NCI-H510A (cell line): Measurements from ENCODE around the gene AKIRIN2.

ENCODE experiments used
- DNase-seq: peaks from one replicate; lab custom pipeline; 2025; lab: John Stamatoyannopoulos, UW

The AKIRIN2 gene

DNA sequence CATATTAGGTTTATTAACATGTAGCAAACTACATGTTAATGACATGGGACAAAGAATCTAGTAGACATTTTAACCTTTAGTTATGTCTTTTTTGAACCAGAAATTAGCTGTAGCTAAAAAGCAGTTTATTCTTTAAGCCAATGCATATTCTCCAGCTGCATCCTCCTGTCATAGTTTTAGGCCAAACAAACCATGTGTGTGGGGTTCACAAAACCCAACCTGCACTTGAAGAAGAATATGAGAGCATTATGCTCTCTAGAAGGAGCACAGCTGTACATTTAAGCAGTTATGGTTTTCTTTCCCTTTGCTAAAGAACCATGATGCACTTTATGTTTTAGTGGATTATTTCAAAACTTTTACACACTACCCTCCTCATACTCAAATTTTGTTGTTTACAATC, 46.2 kb downstream of the AKIRIN2 start:
- no peak for DNase-seq

DNA sequence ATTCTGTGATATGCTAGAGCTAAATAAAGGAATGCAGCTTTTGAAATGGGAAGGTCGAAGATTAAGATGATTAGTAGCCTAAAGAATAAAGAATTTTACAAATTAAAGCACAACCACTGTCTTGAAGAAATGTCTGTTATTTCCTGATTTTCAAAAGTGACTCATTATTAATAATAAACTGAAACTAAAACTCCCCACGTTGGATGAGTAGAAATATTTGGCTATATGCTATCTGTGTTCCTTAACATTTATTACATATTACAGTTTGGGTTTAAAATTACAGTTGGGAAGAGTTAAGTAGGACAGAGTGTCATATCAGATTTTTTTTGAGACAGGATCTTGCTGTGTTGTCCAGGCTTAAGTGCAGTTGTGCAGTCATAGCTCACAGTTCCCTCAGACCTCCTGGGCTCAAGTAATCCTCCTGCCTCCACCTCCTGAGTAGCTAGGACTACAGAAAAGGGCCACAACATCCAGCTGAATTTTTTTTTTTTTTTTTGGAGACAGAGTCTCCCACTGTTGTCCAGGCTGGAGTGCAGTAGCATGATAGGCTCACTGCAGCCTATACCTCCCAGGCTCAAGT, 47.1 kb downstream of the AKIRIN2 start:
- no peak for DNase-seq

DNA sequence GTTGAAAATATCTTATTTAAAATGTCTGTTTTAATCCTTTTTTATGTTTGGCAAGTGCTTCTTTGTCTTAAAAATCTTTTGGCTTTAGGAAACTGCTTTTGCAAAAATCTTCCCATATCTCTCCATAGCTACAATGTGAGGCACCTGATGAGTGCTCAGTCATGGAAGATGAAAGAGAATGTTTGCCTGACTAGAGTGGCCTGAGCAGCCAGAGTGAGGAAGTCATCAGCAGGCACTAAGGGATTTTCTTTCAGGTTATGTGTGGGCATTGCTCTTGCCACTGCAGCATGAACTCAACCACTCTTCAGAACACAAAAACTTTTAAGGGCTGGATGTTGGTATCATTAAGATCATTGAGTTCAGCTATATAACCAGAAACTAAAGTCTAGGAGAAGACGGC, 47.9 kb downstream of the AKIRIN2 start:
- no peak for DNase-seq

DNA sequence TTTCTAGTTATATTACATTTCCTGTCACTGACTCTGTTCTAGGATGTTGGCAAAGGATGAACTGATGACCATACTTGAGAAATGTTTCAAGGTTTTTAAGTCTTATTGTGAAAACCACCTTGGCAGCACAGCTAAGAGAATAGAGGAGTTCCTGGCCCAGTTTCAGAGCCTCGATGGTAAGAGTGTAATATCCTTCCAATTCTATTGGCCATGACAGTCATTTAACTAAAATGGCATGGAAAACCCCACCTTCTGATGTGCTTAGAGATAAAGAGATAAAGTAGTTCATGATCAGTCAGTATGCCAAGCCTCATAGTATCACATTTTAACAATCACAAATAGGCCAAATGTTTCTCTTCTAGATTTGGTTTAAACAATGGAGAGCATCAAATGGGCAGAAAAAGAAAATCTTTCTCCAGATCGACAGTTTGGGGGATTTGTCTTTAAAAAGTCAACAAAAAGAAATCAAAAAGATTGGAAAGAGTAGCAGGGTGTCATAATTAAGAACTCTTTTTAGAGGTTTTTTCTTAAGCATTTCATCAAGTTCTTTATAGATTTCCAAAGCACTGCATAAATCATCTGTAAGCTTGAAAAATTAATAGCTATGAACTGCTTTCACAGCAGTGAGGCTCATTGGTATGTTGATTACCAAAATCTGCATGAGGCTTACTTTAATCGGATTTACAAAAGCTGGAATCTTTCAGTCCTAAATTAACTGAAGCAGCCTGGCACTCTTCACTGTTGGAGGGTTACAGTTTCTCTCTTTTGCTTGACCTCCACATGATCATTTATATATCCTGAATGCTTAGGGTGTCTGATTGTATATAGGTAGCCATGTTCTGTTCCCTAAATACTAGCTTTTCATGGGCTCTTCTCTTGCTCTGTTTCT, 48.7 kb downstream of the AKIRIN2 start:
- no peak for DNase-seq

DNA sequence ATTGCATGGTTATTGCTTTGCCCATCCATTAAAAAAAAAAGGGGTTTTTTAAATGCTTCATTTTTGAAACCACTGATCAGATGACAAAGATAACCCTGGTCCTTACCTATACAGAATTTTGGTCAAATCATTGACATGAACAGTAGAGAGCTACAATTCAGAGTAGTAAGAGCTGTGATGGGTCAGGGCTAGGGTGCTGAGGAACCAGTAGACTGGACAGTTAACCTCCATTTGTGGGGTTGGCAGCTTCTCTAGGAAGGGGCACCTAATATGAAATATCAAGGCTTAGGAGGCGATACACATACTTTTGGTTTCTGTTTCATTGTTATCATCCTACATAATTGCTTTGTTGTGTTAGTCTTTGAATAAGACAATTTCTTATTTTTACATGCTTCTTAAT, 57.0 kb downstream of the AKIRIN2 start:
- no peak for DNase-seq

DNA sequence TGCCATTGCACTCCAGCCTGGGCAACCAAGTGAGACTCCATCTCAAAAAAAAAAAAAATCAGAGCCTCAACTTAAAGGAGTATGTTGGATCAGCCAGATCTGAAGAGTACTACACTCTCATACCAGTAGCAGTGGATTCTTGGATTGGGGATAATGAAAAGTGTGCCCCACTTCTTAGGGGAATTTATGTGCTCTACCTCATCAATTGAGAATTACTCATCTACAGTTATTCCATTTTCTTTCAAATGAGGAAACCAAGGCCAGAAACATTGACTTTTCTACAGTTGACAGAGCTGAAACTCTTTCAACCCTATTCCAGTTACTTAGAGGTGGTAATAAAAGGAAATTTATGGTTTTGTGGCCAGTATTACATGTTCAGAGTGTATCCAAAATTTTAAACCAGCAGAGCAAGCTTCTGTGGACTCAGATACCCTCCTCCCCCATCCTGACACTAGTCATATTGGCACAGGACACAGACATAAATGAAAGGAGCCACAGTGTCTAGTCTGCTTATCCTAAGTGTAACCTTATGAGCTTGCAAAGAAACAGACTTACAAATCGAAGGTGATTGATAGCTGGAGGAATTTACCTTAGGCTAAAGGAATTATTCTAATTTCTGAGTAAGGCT, 60.9 kb downstream of the AKIRIN2 start:
- no peak for DNase-seq

DNA sequence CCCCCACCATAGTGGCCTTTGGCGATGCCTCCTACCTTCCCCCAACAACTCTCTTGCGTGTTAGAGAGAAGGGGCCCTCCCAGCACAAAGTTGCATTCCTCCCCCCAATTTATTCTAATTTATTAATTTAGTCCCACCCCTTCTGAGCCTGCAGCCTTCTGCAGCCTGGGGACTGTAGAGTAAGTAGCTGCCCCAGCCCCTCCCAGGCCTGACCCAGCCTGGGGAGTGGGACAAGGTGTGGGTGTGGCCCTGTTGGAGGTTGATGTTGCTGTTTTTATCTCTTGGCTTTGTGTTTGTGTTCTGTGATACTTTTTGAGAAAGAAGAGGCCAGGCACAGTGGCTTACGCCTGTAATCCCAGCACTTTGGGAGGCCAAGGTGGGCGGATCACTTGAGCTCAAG, 62.7 kb downstream of the AKIRIN2 start:
- DNase-seq, result no peak

DNA sequence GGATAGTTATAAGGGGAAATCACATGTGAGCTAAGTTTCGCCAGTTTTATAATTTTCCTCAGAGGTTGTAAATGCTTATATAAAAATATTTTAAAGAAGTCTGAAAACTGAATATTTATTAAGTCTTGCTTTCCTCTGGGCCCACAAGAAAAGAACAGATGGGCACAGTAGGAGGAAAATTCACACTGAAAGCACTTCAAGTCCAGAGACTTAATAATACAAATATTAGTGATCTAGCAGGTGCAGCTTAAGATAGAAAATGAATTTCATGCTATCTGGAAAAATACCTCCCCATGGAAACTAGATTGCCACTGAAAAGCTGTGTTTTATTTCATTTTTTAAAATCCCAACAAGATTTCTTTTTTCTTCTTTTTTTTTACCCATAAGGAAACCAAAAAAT, 64.9 kb downstream of the AKIRIN2 start:
- no peak for DNase-seq

DNA sequence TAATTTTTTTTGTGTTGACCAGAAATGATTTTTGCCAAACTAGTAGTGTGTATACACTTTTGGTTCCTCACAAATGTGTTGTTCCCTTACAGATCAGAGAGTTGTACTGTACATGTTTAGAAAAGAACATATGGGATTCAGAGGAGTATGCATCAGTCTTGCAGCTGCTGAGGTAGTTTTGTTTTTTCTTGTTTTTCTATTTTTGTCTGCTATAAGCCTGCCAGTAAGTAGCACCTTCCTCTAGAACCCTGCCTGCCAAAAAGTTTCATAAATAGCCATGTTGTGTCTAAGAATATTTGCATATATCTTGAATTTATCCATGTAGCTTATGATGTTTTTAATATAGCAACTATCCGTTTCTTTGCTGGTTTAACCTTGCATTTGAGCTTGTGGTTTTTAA, 65.7 kb downstream of the AKIRIN2 start:
- no peak for DNase-seq

DNA sequence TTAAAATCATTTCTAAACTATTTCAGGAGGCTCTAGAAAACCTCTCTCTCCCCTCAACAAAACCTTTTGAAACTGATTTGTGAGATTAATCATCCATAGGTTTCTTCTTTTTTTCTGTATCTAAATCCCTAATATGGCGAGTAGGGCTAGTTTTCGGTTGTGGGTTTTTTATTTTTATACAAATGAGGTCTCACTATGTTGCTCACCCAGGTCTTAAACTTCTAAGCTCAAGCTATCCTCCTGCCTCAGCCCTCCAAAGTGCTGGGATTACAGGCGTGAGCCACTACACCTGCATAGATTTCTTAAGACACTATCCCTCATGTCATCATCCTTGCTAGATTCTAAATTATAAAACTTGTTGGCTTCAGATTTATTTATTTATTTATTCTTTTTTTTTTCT, 68.2 kb downstream of the AKIRIN2 start:
- no peak for DNase-seq

DNA sequence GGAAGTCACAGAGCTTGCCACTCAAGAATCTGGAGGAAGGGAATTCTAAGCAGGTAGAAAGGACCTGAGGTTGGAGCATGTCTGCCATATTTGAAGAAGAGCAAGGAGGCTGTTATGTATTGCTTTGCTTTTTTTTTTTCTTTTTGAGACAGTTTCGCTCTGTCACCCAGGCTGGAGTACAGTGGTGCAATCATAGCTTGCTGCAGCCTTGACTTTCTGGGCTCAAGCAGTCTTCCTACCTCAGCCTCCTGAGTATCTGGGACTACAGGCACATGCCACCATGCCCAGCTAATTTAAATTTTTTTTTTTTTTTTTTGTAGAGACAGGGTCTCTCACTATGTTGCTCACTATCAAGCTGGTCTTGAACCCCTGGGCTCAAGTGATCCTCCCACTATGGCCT, 71.3 kb downstream of the AKIRIN2 start:
- DNase-seq, result no peak

DNA sequence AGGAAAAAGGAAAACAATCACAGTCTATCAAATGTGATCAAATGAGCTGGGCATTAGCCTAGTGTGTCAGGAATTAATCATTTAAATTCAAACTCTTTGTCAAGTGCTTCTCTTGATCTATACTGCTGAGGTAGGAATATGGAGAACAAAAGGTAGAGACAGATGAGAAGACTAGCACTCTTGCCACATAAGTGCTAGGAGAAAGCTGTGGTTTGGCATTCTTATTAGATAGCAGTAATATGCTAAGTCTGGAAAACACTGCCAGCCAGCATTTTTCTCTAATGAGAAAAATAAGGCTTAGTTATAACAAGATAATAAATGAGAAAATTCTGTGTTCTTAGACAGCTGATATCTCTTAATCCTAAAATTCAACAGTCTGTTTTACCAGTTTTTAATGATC, 73.2 kb downstream of the AKIRIN2 start:
- no peak for DNase-seq

DNA sequence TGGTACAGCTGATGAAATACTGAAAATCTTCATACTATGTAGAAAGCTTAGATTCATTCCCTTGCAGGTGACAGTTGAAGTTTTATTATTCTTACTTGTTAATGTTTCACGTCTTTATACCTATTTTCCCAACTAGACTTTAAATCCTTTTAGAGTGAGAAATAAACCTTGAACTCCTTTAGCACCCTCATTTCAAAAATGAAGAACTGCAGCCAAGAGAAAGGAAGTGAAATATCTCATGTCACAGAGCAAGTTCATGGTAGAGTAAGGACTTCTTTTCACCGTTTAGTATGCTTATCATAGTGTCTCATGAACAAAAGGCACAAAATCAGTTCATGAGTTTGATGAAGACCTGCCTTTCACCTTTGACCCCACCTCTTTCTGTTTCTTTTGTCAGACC, 73.6 kb downstream of the AKIRIN2 start:
- no peak for DNase-seq
